ENCODE measurements around the gene CPLANE1. TPM values are rescaled to one million over a fixed set of nuclear protein-coding genes. Genes with fewer than 3 reads are reported as not detected.
A peak's percentile ranks its signal among the peaks of the same experiment; 100 is the strongest.
"Not testable (repeated sequence)": the region's sequence is repeated elsewhere in the genome, so short reads cannot be mapped to it uniquely, and the experiment has no call there.

Gene CPLANE1
- total RNA-seq, 1 donor from 2014 or later: 21.8 TPM

DNA sequence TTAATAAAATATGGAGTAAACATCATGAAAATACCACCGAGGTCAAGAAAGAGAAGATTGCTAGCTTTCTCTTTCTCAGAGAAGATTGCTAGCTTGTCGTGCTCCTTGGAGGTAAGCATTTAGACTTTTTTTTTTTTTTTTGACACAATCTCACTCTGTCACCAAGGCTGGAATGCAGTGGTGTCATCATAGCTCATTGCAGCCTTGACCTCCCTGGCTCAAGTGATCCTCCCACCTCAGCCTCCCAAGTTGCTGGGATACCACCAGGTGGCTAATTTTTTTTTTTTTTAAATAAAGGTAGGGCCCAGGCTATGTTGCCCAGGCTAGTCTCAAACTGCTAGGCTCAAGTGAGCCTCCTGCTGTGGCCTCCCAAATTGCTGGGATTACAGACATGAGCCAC lies 26.3 kb upstream of the CPLANE1 start:
- Mint-ChIP-seq H3K4me1 (ENCODE audit: low read depth, unreplicated experiment) (peaks cover 4% of the 10 kb centered on the region), H3K36me3 (ENCODE audit: low read depth, unreplicated experiment) (no peaks in the 10 kb centered on the region), H3K27ac (ENCODE audit: unreplicated experiment) (no peak overlapping the region), H3K27me3 (ENCODE audit: low read depth, unreplicated experiment) (no peaks in the 10 kb centered on the region), H3K9me3 (ENCODE audit: unreplicated experiment) (peaks cover 13% of the 10 kb centered on the region), H3K4me3 (ENCODE audit: unreplicated experiment) (no peak overlapping the region)
- Histone ChIP-seq H3K27me3 (ENCODE audit: insufficient read depth, low read length) (no peaks in the 10 kb centered on the region), H4K20me1 (ENCODE audit: insufficient read depth, low read length) (no peaks in the 10 kb centered on the region), H3K9ac (ENCODE audit: low read length) (no peak overlapping the region), H3K36me3 (ENCODE audit: insufficient read depth, low read length) (no peaks in the 10 kb centered on the region), H3K79me2 (ENCODE audit: insufficient read depth, low read length) (no peaks in the 10 kb centered on the region), H3K4me2 (ENCODE audit: low read length) (no peak overlapping the region), H3K4me3 (ENCODE audit: insufficient read depth, low read depth, low read length) (no peak overlapping the region), H3K4me1 (ENCODE audit: insufficient read depth, low read length) (no peaks in the 10 kb centered on the region), H2AFZ (ENCODE audit: low read depth, low read length) (no peak overlapping the region), H3K9me3 (ENCODE audit: insufficient read depth, low read depth, low read length) (peaks cover 7% of the 10 kb centered on the region), H3K27ac (ENCODE audit: low read depth, low read length) (no peak overlapping the region)
- no peak for FAIRE-seq
- TF ChIP-seq, protein P1, sequence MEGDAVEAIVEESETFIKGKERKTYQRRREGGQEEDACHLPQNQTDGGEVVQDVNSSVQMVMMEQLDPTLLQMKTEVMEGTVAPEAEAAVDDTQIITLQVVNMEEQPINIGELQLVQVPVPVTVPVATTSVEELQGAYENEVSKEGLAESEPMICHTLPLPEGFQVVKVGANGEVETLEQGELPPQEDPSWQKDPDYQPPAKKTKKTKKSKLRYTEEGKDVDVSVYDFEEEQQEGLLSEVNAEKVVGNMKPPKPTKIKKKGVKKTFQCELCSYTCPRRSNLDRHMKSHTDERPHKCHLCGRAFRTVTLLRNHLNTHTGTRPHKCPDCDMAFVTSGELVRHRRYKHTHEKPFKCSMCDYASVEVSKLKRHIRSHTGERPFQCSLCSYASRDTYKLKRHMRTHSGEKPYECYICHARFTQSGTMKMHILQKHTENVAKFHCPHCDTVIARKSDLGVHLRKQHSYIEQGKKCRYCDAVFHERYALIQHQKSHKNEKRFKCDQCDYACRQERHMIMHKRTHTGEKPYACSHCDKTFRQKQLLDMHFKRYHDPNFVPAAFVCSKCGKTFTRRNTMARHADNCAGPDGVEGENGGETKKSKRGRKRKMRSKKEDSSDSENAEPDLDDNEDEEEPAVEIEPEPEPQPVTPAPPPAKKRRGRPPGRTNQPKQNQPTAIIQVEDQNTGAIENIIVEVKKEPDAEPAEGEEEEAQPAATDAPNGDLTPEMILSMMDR (IDR thresholded peaks at IDR 0.05; ENCODE audit: insufficient read depth, low read depth, low read length): no peak
- no peak for TF ChIP-seq EZH2 (IDR thresholded peaks at IDR 0.05; ENCODE audit: insufficient read depth, low read length)
- no peak for DNase-seq (ENCODE audit: low read depth)

DNA sequence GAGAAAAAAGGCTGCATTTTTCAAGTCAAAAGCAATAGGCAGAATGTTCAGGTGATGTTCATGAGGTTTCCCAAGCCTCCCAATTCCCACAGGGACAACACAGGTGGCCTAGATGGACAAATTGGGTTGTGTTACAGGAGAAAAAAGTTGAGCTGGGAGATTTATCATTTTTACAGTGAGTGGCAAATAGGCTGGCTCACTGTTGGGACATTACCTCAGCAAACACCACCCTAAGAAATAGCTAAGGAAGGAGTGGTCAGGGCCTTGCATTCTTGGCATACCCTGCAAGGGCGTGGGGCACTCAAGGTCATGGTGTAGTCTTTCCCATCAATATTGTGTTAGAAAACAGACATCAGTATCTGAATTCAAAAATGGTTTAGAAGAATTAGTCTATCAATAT lies 23.3 kb upstream of the CPLANE1 start:
- no peaks in the 10 kb centered on the region for H4K20me1 ChIP-seq (ENCODE audit: insufficient read depth, low read length)
- FAIRE-seq: no peak
- H3K4me1 ChIP-seq (ENCODE audit: insufficient read depth, low read length): no peaks in the 10 kb centered on the region
- H3K9me3 ChIP-seq (ENCODE audit: insufficient read depth, low read depth, low read length): peaks cover 5% of the 10 kb centered on the region
- H3K27me3 Mint-ChIP-seq (ENCODE audit: low read depth, unreplicated experiment): no peaks in the 10 kb centered on the region
- no peak overlapping the region for H3K4me3 Mint-ChIP-seq (ENCODE audit: unreplicated experiment)
- no peaks in the 10 kb centered on the region for H3K36me3 ChIP-seq (ENCODE audit: insufficient read depth, low read length)
- H3K27me3 ChIP-seq (ENCODE audit: insufficient read depth, low read length): no peaks in the 10 kb centered on the region
- no peaks in the 10 kb centered on the region for H3K79me2 ChIP-seq (ENCODE audit: insufficient read depth, low read length)
- peak overlapping the region; percentile 22 for H3K4me2 ChIP-seq (ENCODE audit: low read length)
- peak overlapping the region; percentile 90 for H3K27ac Mint-ChIP-seq (ENCODE audit: unreplicated experiment)
- peak overlapping the region; percentile 17 for H2AFZ ChIP-seq (ENCODE audit: low read depth, low read length)
- H3K36me3 Mint-ChIP-seq (ENCODE audit: low read depth, unreplicated experiment): no peaks in the 10 kb centered on the region
- peak overlapping the region; percentile 12 for H3K9ac ChIP-seq (ENCODE audit: low read length)
- H3K4me1 Mint-ChIP-seq (ENCODE audit: low read depth, unreplicated experiment): peaks cover 4% of the 10 kb centered on the region
- H3K4me3 ChIP-seq (ENCODE audit: insufficient read depth, low read depth, low read length): no peak overlapping the region
- H3K9me3 Mint-ChIP-seq (ENCODE audit: unreplicated experiment): peaks cover 11% of the 10 kb centered on the region
- H3K27ac ChIP-seq (ENCODE audit: low read depth, low read length): no peak overlapping the region
- no peak for TF ChIP-seq EZH2 (IDR thresholded peaks at IDR 0.05; ENCODE audit: insufficient read depth, low read length)
- TF ChIP-seq, protein P1 (IDR thresholded peaks at IDR 0.05; ENCODE audit: insufficient read depth, low read depth, low read length): no peak
- DNase-seq (ENCODE audit: low read depth): peak; percentile 65

DNA sequence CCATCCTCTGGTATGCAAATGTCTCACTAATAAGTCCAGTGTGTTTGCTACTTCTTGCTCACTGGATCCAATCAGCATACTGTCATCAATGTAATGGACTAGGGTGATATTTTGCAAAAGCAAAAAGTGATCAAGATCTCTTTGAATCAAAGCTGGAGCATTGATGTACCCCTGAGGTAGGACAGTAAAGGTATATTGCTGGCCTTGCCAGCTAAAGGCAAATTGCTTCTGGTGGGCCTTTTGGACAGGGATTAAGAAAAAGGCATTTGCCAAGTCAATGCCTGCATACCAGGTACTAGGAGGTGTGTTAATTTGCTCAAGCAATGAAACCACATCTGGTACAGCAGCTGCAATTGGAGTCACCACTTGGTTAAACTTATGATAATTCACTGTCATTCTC lies 18.9 kb upstream of the CPLANE1 start:
- not testable (repeated sequence) for H3K9ac ChIP-seq (ENCODE audit: low read length); H3K27ac ChIP-seq (ENCODE audit: low read depth, low read length); FAIRE-seq; H3K27ac Mint-ChIP-seq (ENCODE audit: unreplicated experiment); H3K4me1 ChIP-seq (ENCODE audit: insufficient read depth, low read length); H3K4me3 Mint-ChIP-seq (ENCODE audit: unreplicated experiment); H3K36me3 ChIP-seq (ENCODE audit: insufficient read depth, low read length); H3K9me3 ChIP-seq (ENCODE audit: insufficient read depth, low read depth, low read length); H3K27me3 Mint-ChIP-seq (ENCODE audit: low read depth, unreplicated experiment); H4K20me1 ChIP-seq (ENCODE audit: insufficient read depth, low read length); H3K27me3 ChIP-seq (ENCODE audit: insufficient read depth, low read length); DNase-seq (ENCODE audit: low read depth); H3K4me1 Mint-ChIP-seq (ENCODE audit: low read depth, unreplicated experiment); H3K79me2 ChIP-seq (ENCODE audit: insufficient read depth, low read length); H3K36me3 Mint-ChIP-seq (ENCODE audit: low read depth, unreplicated experiment); H3K4me2 ChIP-seq (ENCODE audit: low read length); H3K4me3 ChIP-seq (ENCODE audit: insufficient read depth, low read depth, low read length); H2AFZ ChIP-seq (ENCODE audit: low read depth, low read length)
- H3K9me3 Mint-ChIP-seq (ENCODE audit: unreplicated experiment): peaks cover 17% of the 10 kb centered on the region

All from astrocyte (in vitro differentiated cells and primary cell).